Effector CD8-positive, alpha-beta T cell (primary cell): Measurements from ENCODE around the gene TARS1.

Source experiments
- DNase-seq: peaks from one replicate; lab custom pipeline; 2025; lab: John Stamatoyannopoulos, UW

Gene TARS1

GRCh38 chr5:33439905-33440481, 772 bp upstream of the TARS1 start:
- DNase-seq, result no peak

- peak; percentile 1 for DNase-seq
Observed at GRCh38 chr5:33441241-33442177, 744 bp downstream of the TARS1 start.

GRCh38 chr5:33444542-33444941, 3.8 kb downstream of the TARS1 start:
- DNase-seq, result no peak

GRCh38 chr5:33445798-33446197, 5.0 kb downstream of the TARS1 start:
- DNase-seq, result no peak

GRCh38 chr5:33448118-33448517, 7.4 kb downstream of the TARS1 start:
- no peak for DNase-seq

GRCh38 chr5:33457126-33457525, 16.4 kb downstream of the TARS1 start:
- no peak for DNase-seq

- DNase-seq, result no peak
Observed at GRCh38 chr5:33457817-33458216, 17.1 kb downstream of the TARS1 start.

GRCh38 chr5:33460210-33460609, 19.4 kb downstream of the TARS1 start:
- DNase-seq, result no peak

- no peak for DNase-seq
Observed at GRCh38 chr5:33462456-33462855, 21.7 kb downstream of the TARS1 start.

- no peak for DNase-seq
Observed at GRCh38 chr5:33465120-33465519, 24.4 kb downstream of the TARS1 start.

GRCh38 chr5:33468775-33469435, 28.1 kb downstream of the TARS1 start:
- no peak for DNase-seq

- DNase-seq, result no peak
Observed at GRCh38 chr5:33470544-33470943, 29.8 kb downstream of the TARS1 start.

- no peak for DNase-seq
Observed at GRCh38 chr5:33472805-33473409, 32.1 kb downstream of the TARS1 start.

GRCh38 chr5:33474004-33474403, 33.2 kb downstream of the TARS1 start:
- DNase-seq, result no peak

- DNase-seq, result no peak
Observed at GRCh38 chr5:33474931-33475499, 34.2 kb downstream of the TARS1 start.

GRCh38 chr5:33475706-33476105, 34.9 kb downstream of the TARS1 start:
- no peak for DNase-seq

GRCh38 chr5:33476992-33477391, 36.2 kb downstream of the TARS1 start:
- no peak for DNase-seq

- DNase-seq, result no peak
Observed at GRCh38 chr5:33477816-33478215, 37.1 kb downstream of the TARS1 start.

- DNase-seq, result no peak
Observed at GRCh38 chr5:33479311-33479710, 38.5 kb downstream of the TARS1 start.

GRCh38 chr5:33480876-33481275, 40.1 kb downstream of the TARS1 start:
- no peak for DNase-seq

- DNase-seq, result no peak
Observed at GRCh38 chr5:33482335-33482734, 41.6 kb downstream of the TARS1 start.

GRCh38 chr5:33487236-33487635, 46.5 kb downstream of the TARS1 start:
- no peak for DNase-seq
